ENCODE results near the gene KLRC1.
"Not testable (repeated sequence)": the region's sequence is repeated elsewhere in the genome, so short reads cannot be mapped to it uniquely, and the experiment has no call there.

- not testable (repeated sequence) for TF ChIP-seq CTCF, POLR2A (IDR thresholded peaks at IDR 0.05)
Measured at GRCh38 chr12:10439608-10440274, 13.4 kb downstream of the KLRC1 start.
